ENCODE results near the gene CARNS1.
A peak's percentile ranks its signal among the peaks of the same experiment; 100 is the strongest.

CARNS1 gene

DNA sequence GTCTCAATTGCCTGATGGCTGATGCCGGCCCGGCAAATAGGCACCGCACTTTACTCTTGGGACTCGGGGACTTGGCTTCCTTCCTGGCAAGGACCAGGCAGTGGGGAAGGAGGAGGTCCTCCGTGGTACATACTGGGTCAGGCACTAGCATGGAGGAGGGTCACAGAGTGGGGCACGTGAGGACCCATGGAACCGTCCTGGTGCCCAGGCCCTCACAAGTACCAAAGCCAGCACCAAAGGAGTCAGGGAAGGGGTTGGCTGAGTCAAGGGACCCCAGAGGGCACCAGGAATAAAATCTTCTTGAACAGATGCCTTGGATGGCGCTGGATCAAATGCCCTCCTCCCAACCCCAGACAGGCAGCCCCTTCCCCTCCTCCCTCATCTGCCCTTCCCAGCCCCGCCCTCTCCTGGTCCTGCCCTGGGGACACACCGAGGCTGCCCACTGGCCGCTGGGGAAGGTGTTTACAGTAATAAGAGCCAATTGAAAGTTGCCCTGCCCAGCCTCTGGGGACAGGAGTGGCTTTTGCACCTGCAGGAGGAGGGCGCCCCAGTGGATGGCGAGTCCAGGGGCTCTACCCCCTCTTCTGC lies 5.6 kb upstream of the CARNS1 start:
- no peak overlapping the region for H3K27ac ChIP-seq
- TF ChIP-seq, protein P1, sequence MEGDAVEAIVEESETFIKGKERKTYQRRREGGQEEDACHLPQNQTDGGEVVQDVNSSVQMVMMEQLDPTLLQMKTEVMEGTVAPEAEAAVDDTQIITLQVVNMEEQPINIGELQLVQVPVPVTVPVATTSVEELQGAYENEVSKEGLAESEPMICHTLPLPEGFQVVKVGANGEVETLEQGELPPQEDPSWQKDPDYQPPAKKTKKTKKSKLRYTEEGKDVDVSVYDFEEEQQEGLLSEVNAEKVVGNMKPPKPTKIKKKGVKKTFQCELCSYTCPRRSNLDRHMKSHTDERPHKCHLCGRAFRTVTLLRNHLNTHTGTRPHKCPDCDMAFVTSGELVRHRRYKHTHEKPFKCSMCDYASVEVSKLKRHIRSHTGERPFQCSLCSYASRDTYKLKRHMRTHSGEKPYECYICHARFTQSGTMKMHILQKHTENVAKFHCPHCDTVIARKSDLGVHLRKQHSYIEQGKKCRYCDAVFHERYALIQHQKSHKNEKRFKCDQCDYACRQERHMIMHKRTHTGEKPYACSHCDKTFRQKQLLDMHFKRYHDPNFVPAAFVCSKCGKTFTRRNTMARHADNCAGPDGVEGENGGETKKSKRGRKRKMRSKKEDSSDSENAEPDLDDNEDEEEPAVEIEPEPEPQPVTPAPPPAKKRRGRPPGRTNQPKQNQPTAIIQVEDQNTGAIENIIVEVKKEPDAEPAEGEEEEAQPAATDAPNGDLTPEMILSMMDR (conservative IDR thresholded peaks at IDR 0.05): 0 out of 2 replicates have a peak, but pooled peaks have one; percentile 3

DNA sequence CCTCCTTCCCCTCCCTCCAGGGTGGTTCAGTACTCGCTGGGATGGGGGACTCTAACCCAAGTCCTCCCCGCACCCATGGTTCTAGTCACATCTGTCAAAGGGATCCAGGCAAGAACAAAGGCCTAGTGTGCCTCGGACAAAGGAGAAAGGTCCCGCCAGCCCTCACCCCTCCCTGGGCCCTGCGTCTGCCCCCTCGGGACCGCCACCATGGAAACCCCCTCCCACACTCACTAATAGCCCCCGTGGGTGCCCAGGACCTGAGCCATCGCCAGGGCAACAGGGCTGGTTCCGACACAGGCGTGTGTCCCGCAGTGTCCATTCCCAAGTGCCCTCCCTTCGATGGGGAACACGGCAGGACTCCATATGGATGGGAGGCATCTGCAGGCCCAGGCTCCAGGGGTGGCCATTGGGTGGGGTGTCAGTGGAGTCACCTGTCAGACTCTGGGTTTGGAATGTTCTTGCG lies 5.1 kb upstream of the CARNS1 start:
- TF ChIP-seq, protein P1 (conservative IDR thresholded peaks at IDR 0.05): no peak

DNA sequence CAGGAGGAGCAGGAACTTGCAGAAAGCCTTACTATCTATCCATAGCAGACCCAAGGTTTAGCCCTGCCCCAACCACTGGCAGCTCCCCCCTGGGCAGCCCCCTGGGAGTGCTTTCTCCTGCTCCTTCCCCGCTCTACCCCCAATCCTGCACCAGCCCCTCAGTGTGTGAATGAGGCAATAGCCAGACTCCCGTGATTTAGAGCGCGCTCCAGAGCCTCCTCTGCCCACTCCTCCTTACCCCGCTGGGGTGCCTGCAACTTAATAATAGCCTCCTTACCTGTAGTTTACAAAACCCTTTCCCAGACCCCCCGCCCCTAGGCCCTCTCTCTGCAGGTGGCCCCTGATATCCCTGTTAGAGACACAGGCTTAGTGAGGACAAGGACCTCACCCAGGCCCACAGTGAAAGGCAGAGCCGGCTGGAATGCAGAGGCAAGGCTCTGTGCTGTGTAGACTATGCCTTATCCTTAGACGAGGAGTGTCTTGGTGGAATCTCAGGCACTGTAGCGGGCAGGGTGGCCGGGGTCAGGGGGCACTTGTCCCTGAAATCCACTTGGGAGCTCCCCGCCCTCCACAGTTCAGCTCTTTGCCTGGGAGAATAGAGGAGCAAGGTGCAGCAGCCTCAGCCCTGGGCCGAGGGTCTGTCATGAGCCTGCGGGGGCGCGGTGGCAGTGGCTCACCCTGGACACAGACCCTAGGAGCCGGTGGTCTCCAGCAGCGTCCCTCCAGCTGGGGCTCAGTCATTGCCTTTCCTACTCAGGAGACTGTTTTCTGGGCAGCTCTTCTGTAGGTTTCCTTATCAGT lies 4.3 kb upstream of the CARNS1 start:
- H3K27ac ChIP-seq: no peak overlapping the region
- TF ChIP-seq, protein P1 (conservative IDR thresholded peaks at IDR 0.05): no peak

More for the DNA sequence above, 5.1 kb upstream of the CARNS1 start:
- no peak overlapping the region for H3K27ac ChIP-seq

DNA sequence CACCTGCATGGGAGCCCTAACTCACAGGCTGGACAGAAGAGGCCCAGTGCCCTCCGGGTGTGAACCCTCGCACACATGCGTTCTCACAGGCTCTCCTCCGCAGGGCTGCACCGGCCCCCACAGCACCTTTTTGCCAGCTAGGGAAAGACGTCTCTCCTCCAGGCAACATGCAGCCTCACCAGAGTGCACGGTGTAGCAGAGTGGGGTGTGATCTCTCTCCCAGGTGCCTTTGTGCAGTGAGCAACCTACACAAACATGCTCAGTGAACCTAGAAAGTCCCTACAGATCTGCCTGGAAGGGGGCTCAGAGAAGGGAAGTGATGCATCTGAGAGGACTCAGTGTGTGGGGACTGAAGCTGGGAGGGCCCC lies 3.7 kb upstream of the CARNS1 start:
- TF ChIP-seq, protein P1 (conservative IDR thresholded peaks at IDR 0.05): no peak
- H3K27ac ChIP-seq: no peak overlapping the region

DNA sequence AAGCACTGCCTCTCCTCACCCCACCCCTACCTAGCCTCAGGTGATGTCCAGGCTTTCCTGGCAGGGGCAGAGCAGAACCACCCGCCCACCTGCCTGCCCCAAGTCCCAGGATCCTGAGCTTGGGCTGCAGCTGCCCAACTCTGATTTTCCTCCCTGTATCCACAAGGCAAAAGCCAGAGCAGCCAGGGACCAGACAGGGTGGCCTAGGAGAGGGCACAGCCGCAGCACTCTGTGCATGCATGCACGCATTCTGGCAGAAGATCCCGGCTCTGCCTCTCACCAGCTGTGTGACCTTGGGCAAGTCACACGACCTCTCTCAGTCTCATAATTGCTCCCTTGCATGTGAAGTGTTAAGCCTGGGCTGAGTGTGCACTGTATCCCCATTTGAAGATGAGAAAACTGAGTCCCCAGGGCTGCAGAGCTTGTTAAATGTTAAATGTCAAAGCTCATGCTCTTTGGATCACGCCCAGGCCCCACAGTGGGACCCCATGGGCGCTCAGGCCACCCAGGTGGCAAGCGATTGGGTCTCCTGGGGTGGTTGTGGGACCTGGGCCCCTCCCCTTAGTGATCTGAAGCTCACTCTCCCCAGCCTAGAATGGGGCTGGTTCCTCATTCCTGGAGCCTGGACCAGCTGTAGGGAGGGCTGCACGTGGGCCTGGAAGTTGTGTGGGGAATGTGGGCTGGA lies 2.8 kb upstream of the CARNS1 start:
- no peak overlapping the region for H3K27ac ChIP-seq
- TF ChIP-seq, protein P1 (conservative IDR thresholded peaks at IDR 0.05): no peak

DNA sequence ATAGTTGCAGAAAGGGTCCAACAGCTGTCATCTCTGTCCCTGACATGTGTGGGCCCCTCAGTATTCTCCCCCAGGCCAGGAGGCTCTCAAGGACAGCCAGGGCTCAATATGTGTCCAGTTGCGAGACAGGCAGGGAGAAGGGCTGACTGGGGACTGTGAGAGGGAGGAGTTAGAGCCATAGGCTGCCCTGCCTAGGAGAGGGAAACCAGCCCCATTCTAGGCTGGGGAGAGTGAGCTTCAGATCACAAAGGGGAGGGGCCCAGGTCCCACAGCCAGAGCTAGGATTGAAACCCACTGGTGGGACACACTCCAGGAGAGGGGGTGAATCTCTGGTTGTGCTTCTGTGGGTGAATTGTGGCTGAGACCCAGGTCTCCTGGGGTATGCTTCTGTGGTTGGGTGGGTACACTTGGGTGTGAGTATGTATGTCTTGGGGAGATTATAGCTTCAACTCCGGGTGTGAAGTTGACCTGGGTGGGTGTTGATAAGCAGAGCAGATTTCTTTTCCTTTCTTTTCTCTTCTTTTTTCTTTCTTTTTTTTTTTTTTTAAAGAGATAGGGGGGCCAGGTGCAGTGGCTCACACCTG lies 2.1 kb upstream of the CARNS1 start:
- TF ChIP-seq, protein P1 (conservative IDR thresholded peaks at IDR 0.05): no peak
- no peak overlapping the region for H3K27ac ChIP-seq
